ENCODE results near the gene BCL2.

The BCL2 gene

DNA sequence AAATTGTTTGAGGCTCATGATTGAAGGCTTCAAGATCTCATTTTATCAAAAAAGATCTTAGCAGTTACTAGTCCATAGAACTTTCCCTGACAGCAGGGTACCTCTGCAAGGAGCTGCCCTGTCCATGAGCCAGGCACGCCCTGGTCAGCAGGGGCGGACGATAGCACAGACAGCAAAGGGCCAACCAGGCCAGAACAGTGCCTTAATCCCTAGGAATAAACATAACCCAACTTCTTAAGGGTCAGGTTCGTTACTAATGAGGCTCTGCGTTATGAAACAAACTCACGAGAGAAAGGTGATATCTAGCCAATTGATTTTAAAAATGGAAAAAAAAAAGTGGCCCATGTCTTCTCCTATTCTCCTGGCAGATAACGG, 59.2 kb downstream of the BCL2 start:
- DNase-seq (ENCODE audit: extremely low read depth in 1 of 2, low read depth in 1 of 2) = no peak

DNA sequence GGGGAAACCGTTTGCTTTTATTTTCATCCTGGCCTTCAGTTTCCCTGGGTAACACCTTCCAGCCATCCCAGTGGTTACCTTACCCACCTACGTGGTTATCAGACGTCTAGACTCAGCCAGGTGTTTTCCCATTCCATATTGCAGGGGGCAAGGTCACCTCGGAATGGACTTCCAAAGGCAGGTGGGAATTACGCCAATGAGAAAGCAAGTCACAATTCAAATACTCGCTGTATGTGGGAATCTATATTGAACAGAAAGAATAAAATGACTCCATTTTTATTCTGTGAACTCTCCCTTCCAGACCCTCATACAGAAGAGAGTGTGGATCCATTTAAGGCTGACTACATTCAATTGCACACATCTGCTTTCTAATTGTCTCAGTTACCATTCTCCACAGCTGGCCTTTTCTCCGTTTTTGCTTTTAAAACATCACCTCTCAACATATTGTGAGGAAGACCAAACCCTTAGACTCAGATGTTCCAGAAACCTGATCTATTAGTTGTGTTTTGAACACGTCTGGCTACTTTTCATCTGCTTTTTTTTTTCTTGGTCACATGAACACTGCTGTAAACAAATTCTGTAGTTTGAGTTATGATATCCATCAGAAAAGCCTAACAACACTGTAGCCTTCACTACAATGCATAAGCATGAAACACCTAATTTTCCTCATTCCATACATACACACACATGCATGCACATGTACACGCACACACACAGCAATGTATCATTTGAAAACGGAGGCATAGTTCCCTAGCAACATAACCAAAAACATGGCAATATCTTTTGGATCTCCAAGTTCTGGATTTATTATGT, 59.8 kb downstream of the BCL2 start:
- DNase-seq (ENCODE audit: extremely low read depth in 1 of 2, low read depth in 1 of 2) = no peak

DNA sequence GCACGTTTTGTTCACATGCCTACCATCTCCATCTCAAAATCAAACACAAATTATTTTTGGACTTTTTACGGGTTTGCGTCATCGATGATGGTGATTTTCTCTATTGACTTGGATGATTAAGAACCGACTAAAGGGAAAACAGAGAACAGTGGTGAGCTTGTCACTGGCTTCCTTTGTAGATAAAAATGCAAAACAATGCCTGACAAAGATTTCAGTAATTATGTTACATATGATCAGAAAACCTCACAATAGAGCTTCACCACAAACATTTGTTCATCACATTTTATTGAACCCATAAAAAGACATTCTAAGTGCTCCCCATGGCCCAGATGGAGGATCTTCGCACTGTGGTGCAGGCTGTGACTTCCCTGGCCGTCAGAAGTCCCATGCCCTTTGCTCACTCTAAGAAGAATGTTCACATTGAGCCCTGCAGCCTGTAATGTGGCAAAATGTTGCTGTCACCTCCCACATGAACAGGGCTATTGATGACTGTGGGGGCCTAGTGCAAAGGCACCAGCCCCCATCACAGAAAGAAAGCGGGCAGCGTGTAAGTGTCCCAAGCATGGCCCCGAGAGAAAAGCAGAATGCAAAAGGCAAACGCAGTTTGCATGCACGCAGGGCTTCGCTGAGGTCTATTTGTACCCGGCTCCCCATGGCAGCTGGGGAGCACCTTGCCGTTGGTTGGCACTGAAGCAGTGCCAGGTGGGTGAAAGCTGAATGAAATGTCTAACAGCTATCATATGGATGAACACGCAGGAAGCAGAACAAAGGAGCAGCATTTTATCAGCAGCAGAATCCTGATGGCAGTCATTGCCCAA, 60.6 kb downstream of the BCL2 start:
- no peak for DNase-seq (ENCODE audit: extremely low read depth in 1 of 2, low read depth in 1 of 2)

DNA sequence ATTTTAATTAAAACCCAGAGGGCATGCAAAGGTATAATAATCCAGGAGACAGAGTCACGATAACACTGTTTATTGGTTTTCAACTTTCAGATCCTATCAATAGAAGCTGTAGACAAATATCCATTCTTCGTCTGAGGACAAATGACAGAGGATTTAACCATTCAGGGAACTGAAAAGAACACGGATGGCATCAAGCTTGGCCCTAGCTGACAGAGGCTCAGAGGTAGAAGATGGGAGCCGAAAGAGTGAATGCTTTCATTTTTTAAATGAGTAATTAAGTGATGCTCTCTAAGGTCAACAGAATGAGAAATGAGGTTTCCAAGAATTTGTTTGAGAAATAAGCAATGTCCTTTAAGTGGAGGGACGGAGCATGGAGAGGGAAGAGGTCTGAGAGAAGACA, 62.1 kb downstream of the BCL2 start:
- no peak for DNase-seq (ENCODE audit: extremely low read depth in 1 of 2, low read depth in 1 of 2)

DNA sequence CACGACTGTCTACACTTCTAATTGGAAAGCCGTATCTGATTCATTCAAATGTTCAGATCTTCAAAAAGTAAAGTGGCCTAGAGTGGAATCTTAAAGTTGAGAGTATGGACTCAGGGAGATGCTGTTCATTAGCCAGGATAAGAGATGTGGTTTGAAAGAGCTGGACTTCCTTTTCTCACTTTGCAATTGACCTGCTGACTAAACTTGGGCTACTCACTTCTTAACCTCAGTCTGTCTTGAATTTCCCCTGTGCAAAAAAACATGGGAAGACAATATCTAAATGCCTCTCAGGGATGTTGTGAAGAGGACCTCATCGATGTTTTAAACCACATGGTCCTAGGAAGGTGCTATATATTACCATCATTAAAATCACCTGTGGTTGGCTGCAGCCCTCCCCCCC, 64.1 kb downstream of the BCL2 start:
- no peak for DNase-seq (ENCODE audit: extremely low read depth in 1 of 2, low read depth in 1 of 2)

DNA sequence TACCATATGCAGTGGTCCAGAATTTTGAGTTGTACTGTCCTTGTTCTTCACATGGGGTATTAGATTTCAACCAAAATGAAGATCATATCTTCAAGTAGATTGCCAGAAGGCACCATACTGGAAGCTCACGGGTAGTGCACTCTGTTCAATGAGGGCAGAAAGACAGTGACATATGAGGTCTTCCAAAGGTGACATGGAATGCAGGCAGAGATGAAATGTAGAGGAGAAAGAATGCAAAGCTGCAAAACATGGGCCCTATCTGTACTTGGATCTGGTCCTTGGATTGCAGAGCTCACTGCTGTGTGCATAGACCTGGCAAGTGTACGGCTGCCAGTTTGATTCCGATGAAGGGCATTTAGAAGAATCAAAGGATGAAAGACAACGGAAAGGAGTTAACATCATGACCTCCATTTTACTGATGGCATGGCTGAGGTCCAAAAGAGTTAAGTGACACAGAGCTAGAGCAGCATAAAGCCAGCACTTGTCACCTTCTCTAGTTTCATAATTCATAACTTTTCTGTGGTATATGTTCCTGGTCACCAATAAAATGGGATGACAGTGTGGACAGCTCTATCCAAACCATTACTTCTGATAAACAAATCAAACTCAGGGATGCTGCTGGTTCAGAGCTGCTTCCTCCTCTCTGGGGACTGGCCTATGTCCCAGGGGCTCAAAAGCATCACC, 64.7 kb downstream of the BCL2 start:
- DNase-seq (ENCODE audit: extremely low read depth in 1 of 2, low read depth in 1 of 2) = no peak

DNA sequence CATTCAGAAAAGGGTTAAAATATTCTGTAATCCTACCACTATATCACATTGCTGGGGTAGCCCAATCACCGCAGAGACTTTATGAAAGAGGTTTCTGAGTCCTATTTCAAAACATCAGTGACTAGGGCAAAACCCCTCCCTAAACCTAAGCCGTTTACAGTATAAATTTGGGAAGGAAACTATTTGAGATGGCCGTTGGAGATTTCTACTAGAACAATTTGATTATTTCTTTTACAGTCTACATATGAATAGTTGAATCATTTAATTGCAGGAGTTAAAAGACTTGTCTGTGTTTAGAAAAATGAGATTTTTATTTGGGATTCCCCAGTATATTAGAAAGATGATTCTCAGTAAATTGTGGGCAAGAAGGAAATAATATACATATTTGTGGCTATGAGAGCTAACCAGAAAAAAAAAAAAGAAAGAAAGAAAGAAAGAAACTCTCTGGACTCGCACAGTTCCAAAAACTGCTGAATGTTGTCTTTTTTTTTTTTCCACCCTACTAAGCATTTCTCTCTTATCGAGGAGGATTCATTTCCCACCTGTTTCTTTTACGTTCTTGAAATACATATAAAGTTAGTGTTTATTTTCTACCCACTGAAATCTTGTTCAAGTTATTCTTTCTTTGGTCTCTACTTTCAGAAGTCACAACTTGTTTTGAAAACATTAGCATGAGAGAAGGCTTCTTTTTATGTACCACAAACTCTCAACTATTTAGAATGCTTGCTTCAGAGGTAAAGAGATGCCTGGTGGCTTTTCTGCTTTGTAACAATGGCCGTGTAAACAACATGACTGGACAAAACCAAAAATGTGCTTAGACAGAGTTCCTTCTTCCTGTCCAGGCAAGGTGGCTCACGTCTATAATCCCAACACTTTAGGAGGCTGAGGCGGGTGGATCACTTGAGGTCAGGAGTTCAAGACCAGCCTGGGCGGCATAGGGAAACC, 65.9 kb downstream of the BCL2 start:
- no peak for DNase-seq (ENCODE audit: extremely low read depth in 1 of 2, low read depth in 1 of 2)

DNA sequence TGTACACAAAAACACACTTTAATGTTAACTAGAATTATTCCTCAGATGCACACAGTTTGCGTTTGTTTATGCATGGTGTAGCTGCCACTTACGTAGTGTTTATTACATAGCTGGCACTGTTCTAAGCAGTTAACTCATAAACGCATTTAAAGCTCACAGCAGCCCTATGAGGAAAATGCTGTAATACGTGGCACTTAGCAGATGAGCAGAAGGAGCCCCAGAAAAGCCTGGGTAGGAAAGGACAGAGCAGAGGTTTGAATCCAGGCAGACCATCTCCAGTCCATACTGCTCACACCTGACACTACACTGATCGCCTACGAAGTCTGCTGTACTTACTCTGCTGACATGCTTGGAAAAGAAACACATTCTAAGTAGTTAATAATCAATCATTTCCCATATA, 66.6 kb downstream of the BCL2 start:
- no peak for DNase-seq (ENCODE audit: extremely low read depth in 1 of 2, low read depth in 1 of 2)

DNA sequence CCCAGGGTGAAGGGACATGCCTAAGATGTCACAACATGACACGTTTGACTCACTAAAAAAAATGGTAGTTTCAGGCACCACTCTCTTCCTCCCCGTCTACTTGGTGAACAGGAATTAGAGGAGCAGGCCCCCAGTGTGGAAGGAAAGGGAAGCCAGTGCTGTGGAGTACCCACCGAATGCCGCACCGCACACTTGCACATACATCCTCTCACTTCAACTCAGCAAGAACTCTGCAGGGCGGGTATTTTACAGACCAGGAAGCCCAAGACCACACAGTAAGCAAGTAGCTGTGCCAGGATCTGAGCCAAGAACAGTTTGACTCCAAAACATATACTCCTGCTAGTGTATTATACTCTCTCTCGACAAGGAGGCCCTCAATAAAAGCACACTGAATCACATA, 69.8 kb downstream of the BCL2 start:
- DNase-seq (ENCODE audit: extremely low read depth in 1 of 2, low read depth in 1 of 2) = no peak

DNA sequence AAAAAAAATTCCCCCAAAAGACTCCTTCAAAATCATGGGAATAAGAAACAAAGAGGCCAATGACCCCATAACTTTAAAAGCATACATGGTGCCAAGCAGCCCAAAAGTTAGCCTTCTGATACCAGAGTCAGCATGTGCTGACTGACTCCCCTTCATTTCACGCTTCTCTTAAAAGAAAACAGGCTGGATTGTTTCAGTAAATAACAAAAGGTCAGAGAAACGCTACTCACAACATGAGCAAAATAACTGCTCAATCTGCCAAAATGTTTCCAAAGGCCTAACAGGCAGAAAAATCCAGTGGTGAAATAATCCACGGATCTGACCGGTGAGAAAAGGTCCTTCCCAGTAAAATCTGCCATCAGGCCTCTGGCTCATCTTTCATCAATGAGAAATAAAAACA, 71.6 kb downstream of the BCL2 start:
- DNase-seq (ENCODE audit: extremely low read depth in 1 of 2, low read depth in 1 of 2) = no peak

DNA sequence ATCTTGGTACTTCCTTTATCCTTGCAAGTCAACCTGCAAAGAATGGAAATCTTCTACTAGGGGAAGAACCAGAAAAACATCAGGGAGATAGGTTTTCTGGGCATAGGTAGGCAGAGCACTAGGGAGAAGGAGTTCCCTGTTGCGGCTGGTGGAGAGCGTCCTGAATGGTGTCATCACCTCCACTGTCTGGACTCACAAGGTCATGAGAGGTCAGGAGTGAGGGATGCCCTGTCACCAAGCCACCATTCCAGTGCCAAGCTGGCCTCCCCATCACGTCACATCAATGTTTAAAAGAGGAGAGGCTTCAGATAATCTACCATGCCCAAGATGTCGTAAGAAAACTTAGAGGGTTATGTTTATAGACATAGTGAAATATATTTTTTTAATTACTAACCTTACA, 72.1 kb downstream of the BCL2 start:
- DNase-seq (ENCODE audit: extremely low read depth in 1 of 2, low read depth in 1 of 2) = no peak

DNA sequence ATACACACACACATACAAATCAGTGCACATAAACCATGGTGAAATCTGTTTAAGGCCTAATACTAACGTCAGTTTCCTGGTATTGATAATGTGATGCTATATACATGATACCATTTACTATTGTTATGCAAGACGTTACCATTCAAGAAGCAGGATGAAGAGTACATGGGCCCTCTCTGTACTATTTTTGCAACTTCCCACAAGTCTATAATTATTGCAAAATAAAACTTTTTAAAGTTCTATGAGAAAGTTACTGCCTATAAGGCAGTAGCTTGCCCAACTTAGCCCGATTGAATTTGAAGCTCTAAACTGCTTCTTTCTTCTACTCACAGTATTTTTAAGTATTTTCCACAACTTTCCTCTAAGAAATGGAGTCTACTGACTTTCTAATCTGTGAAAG, 74.0 kb downstream of the BCL2 start:
- DNase-seq (ENCODE audit: extremely low read depth in 1 of 2, low read depth in 1 of 2) = no peak

DNA sequence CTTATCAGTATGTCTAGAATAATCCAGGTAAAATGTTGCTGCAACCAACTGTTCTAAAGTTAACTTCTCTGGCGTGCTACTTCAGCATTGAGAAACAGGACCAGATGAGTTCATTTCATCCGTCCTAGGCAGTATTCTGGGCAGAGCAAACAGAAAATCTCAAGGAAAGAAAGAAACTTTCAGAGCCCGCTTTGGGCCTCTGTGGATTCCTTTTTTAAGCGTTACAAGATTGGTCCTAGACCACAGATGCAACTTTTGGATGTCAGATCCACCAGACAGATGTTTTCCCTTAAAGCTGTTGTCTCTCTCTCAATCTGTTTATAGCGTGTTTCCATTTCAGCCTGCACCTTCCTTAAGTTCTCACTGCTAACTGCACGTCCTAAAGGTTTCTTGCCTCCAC, 75.0 kb downstream of the BCL2 start:
- no peak for DNase-seq (ENCODE audit: extremely low read depth in 1 of 2, low read depth in 1 of 2)

DNA sequence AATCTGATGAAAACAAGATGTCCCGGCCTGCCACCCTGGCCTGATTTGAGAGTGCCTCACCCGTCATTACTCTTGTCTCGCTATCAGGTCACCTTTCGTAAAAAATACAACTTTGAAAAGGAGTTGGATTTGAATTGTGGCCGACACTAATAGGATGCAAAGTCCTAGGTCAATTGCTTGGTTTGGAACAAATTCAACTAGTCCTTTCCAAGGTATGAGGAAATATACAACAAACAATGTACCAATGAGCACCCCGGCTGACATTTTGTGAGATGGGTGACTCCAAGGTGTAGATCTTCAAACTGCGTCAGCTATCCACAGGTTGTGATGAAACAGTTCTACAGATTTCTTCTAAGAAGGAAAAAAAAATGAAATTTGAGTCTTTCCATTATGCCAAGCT, 77.8 kb downstream of the BCL2 start:
- DNase-seq (ENCODE audit: extremely low read depth in 1 of 2, low read depth in 1 of 2) = no peak

DNA sequence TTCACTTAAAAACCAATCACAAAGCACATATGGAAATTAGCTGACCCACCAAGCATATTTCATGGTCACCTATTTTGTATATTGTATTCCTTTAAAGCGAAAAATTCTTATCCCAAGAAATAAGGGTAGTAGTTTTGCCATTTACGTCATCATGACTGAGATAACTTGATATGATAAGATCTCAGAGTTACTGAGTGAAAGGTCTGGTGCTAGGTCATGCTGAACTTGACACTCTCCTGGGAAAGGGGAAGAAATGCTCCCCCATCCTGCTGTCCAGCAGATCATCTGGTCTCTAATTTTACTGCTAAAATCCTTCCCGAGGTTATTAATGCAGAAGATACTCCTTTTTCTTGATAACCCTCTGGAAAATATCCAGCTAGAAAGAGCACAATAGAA, 78.3 kb downstream of the BCL2 start:
- no peak for DNase-seq (ENCODE audit: extremely low read depth in 1 of 2, low read depth in 1 of 2)

DNA sequence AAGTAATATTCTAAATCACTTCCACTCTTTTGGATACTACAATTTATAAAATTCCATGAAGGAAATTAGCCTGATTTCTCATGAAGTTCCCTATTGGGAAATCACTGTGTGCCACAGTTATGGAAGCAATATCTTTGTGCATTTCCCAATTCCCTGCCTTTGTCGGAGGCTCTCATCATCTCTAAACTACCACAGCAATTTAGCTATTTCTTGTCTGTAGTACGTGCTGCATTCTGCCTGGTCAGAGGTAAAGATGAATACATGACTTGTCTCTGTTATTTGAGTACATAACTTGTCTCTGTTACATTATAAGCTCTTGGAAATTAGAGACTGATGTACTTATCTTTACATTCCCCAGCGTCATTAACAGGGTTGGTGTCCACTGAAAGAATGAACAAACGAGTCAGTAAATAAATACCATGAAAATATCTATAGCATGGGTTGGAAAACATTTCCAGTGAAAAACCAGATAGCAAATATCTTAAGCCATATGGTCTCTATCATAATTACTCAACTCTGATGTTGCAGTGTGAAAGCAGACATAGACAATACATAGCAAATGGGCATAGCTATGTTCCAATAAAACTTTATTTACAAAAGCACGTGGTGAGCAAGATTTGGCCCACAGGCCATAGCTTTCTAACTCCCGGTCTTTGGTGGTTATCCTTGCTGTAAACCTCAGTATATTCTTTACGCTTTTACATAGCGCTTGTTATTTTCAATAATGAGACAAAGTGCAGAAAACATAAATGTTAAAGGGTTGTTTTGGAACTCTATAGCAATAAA, 78.8 kb downstream of the BCL2 start:
- DNase-seq (ENCODE audit: extremely low read depth in 1 of 2, low read depth in 1 of 2) = no peak

DNA sequence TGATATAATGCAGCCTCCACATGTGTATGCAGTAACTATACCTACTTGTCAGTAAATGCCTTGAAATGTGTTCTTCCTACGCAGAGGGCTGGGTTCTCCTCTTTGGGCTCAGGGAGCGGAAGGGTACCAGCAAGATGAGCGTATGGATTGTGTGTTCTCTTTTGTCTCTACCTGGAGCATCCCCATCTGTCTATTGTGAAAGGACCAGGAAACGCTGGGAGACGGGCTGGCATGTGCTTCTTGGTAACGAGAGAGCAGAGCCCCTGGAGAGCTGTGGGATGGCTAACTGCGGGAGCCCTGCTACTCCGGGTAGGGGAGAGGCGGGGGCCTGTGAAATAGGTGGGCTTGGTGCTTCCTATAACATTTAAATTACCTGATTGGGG, 80.9 kb downstream of the BCL2 start:
- DNase-seq (ENCODE audit: extremely low read depth in 1 of 2, low read depth in 1 of 2) = no peak

DNA sequence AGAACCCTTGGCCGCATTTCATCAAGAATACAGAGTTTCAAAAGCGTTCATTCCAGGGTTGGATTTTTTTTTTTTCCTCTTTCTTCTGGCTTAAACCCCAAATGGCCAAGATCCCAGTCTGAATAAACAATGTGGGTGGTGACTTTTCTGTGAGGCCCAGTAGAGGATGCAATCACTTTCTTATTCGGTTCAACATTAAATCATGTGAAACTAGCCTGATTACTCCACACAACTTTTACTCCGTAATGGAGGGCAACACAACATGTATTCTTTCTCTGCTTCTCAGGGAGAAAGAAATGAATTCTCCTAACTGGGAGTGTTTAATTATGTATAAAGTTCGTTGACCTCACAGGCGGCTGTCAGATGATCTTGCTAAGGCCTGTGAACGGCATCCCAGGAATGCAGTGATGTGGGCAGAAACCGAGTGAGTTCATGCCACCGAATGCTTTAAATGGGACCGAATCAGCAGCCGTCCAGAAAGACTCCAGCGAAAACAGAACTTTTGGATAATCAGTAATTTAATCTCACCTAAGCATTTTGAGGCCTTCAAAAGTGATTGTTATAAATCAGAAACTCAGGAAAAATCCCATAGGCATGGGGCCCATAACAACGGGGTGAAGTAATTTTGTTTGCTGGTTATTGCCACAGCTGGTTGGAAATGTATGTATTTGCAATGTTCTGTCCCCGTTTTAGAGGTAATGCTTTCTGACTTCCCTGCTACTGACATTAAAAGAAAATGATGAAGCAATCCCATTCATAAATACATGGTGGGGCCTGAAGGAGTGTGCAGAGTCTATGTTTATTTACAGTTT, 81.5 kb downstream of the BCL2 start:
- no peak for DNase-seq (ENCODE audit: extremely low read depth in 1 of 2, low read depth in 1 of 2)

Measured in stimulated activated CD8-positive, alpha-beta memory T cell treated with anti-CD3 and anti-CD28 coated beads, Interleukin-7, amount 100 ng/mL, for 48 hours (primary cell).